GM08714 (cell line): ENCODE data around the gene SV2B.
A peak's percentile ranks its signal among the peaks of the same experiment; 100 is the strongest.

Experiments
- H3K4me3 ChIP-seq: fragments of 200-500 bp; sonication (Bioruptor generic); 2 replicates; pipeline ENCODE4 v1.5.1; 2014; ENCODE audit warnings: mild to moderate bottlenecking, low read length, inconsistent platforms
- ZNF274 ChIP-seq: IDR thresholded peaks from 2 replicates; pipeline ENCODE4 v1.6.1; 2012; ENCODE audit warnings: mild to moderate bottlenecking, low read depth, low read length

The SV2B gene, protein sequence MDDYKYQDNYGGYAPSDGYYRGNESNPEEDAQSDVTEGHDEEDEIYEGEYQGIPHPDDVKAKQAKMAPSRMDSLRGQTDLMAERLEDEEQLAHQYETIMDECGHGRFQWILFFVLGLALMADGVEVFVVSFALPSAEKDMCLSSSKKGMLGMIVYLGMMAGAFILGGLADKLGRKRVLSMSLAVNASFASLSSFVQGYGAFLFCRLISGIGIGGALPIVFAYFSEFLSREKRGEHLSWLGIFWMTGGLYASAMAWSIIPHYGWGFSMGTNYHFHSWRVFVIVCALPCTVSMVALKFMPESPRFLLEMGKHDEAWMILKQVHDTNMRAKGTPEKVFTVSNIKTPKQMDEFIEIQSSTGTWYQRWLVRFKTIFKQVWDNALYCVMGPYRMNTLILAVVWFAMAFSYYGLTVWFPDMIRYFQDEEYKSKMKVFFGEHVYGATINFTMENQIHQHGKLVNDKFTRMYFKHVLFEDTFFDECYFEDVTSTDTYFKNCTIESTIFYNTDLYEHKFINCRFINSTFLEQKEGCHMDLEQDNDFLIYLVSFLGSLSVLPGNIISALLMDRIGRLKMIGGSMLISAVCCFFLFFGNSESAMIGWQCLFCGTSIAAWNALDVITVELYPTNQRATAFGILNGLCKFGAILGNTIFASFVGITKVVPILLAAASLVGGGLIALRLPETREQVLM

DNA sequence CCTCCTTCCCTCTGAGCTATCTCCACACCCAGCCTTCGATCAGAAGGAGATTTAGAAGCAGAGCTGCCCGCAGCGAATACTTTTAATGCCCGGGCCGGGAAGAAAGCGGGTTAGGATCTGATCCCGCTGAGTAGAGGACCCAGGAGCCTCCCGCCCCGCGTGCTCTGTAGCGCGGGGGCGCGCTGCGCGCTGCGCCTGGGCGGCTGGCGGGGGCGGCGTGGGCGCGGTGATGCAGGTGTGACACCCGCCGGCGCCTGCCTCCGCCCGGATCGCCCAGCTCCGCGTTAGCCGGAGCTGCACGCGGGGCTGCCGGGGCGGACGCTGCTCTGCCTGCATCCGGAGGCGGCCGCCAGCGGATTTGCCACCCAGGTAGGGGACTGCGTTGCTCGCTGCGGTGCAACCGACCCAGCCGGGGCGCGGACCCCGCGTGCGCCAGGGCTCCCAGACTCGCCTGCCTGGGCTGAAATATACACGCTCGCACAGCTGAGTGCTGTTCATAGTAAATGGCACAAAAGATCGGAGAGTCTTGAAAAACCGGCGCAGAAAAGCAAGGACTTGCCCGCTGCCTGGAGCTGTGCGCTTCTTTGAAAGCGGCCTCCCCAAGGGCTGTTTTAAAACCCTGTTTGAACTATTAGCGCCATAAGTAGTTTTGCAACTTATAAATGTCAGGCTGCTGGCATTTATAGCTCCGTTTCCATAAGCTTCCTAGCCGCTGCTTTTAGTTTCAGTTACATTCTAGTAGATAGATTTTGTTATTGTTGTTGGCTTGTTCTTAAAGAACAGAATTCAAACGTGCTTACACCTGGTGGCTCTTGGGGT lies at the start of gene SV2B:
TSS of gene SV2B (plus strand) at position 263 of the 819 bp plus-strand sequence. CDS start 126,007 bp downstream, outside the sequence.
- no peak for TF ChIP-seq ZNF274
- H3K4me3 ChIP-seq: peak within 1 kb of the TSS; percentile 67

DNA sequence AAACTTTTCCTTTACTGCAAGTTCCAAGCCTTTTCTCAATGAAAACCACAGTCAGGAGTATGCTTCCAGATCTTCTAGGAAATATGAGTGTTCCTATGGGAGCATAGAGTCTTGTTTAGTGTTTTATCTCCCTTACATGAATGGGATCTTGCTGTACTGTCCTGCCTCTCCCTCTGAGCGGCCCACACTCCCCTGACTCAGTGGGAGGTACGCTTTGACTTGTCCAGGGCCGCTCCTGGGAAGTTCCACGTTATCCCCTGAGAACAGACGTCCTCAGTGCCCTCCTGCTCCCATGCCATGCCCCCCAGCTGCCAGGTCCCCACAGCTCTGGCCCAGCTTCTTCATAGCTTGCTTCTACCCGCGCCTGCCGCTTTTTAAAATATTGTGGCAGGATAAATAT lies 48.8 kb upstream of the SV2B start:
- H3K4me3 ChIP-seq: no peak overlapping the region
- TF ChIP-seq ZNF274: no peak

DNA sequence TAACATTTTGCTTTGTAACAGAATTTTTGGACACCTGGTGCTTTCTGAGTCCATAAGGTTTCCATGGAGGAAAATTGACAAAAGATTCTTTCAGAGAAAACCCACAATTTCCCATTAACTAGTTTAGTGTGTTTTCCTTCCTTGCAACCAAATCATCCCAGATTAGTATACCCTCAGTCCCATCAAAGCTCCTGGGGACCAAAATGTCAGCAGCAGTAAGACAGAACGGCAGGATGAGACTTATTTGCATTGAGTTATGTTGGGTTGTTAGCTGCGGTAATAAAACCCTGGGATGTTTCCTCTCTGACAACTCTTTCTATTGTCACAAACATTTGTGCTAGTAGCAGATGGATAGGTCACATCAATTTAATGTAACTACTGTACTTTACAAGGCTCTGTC lies 45.2 kb upstream of the SV2B start:
- no peak overlapping the region for H3K4me3 ChIP-seq

DNA sequence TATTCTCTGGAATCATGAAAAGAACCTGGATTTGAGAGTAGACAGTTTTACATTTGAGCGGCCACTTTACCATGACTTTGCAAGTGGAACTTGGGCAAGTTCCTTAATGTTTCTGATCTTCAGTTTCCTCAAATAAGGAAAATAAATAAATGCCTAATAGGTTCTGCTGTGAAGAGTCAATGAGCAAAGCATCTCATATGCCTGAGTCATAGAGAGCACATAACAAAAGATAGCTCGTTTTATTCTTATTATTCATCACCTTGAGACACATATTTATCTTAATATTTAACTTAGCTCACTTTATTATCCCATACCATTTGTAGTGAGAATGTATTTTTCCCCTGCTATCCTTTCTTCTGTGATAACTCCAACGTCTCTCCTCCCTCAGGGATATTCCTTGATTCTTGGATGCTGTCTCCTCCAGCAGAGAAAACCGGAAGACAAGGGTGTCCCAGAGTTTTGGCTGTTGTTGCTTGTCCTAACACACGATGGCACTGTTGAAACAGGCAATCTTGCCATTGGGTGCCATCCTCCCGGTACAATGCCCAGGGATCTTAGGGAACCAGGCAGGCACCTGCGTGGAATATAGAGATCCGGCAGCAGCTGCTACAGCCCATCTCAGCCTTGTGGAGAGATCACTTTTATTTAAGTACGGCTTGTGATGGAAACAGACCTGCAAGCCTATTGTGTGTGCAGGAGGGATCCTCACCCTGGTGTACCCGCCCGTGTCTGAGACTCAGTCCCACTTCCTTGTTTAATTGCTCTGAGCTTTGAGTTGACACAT lies 44.3 kb upstream of the SV2B start:
- H3K4me3 ChIP-seq: no peak overlapping the region

More for the DNA sequence above, 45.2 kb upstream of the SV2B start:
- TF ChIP-seq ZNF274: no peak

DNA sequence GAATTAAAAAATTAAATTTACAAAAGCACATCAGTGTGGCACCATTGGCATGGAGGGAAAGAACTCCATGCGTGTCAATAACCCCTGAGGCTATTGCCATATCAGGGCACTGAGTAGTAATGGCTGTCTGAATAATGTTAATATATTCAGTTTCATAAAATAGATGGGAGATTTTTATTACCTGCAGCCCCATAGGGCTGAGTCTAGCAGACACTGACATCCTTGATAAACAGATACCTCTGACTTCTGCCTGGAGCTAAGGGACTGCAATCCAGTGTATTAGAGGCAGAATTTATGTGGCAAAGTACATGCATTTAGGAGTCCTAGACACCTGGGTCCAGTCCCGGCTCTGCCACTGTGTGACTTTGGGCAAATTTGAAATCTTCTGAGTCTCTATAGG lies 38.8 kb upstream of the SV2B start:
- TF ChIP-seq ZNF274: no peak
- no peak overlapping the region for H3K4me3 ChIP-seq

More for the DNA sequence above, 44.3 kb upstream of the SV2B start:
- no peak for TF ChIP-seq ZNF274

DNA sequence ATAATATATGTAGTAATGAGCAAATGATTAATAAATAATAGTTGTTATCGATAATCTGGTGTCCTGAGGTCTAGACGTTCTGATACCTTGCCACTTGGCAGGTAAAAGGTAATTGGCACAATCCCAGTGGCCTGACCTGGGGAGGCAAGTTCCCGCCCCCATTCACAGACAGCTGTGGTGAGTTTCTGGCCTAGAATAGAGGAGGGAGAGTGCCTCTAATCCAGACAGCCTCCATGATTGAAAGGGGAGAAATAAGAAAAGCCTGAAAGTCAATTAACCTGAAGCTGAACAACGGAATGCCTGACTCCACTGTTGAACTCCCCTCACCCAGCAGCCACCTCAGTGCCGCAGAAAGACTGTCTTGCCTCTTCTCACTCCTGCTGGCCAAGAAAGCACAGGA lies 38.1 kb upstream of the SV2B start:
- no peak overlapping the region for H3K4me3 ChIP-seq
- no peak for TF ChIP-seq ZNF274

DNA sequence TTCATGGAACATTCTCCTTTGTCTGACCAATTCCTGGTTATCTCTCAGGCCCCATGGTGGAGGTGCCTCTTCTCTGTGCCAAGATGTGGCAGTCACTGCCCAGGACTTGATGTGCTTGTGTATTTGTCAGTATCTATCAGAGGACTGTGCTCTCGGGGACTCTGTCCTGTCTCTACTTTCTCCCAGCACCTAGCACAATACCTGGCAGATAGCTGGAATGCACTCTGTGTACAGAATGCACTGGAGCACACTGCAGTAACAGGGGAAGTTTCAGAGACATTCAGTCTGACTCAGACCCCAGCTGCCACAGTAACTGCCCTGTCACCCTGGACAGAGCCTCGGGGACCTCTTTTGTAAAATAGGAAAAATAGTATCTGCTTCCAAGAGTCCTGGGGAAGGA lies 34.6 kb upstream of the SV2B start:
- H3K4me3 ChIP-seq: no peak overlapping the region
- TF ChIP-seq ZNF274: no peak

DNA sequence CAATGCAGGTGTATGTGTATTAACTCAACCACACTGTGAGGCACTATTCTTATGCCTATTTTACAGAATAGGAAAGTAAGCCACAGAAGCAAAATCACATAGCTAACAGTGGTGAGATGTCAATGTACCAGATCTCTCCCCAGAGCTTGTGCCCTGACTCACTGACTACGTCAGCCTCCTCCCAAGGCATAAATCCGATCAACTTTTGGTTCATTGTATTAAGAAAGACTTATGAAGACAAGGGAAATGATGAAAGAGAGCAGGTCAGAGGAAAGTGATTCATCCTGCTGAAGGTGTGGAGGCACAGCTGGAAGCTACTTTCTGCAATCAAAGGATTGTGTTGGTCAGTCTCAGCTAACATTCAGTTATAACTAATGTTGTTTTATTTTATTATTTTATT lies 33.0 kb upstream of the SV2B start:
- TF ChIP-seq ZNF274: no peak
- no peak overlapping the region for H3K4me3 ChIP-seq

DNA sequence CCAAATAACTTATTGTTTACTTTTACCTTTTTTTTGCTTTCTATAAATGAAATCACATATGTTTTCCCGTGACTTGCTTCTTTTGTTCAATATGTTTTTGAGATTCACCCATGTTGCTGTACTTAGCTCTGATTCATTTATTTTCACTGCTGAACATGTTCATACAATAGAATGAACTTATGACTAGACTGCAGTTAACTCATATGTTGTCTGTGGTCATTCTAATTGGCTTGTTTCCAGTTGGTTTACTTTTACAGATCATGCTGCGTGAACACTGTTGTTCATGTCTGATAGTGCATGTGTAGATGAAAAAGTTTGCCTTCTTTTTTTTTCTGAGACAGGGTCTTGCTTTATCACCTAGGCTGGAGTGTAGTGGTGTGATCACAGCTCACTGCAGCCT lies 31.6 kb upstream of the SV2B start:
- H3K4me3 ChIP-seq: no peak overlapping the region
- TF ChIP-seq ZNF274: no peak

DNA sequence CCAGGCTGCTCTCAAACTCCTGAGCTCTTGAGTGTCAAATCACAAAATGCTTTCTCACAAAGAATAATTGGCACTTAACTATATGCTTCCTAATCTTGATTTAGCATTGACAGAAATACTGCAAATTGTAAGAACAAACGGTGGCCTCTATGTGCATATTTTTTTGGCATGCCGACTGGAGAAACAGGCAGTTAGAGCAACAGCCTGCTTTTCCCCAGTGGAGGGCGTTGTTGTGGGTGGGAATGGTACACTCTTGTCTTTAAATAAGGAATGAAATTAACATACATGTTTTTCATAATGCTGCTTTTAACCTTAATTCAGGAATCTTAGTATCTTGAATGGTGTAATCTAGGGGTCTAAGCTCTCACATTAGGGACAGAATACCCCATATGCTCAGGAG lies 31.1 kb upstream of the SV2B start:
- TF ChIP-seq ZNF274: no peak
- no peak overlapping the region for H3K4me3 ChIP-seq

DNA sequence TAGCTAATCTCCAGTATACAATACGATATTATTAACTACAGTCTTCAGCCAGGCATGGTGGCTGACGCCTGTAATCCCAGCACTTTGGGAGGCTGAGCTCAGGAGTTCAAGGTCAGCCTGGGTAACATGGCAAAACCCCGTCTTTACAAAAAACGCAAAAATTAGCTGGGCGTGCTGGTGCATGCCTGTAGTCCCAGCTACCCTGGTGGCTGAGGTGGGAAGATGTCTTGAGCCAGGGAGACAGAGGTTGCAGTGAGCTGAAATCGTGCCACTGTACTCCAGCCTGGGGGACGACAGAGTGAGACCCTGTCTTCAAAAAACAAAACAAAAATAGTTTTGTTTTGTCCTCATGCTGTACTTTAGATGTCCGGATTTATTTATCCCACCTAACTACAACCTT lies 29.2 kb upstream of the SV2B start:
- H3K4me3 ChIP-seq: no peak overlapping the region
- no peak for TF ChIP-seq ZNF274

DNA sequence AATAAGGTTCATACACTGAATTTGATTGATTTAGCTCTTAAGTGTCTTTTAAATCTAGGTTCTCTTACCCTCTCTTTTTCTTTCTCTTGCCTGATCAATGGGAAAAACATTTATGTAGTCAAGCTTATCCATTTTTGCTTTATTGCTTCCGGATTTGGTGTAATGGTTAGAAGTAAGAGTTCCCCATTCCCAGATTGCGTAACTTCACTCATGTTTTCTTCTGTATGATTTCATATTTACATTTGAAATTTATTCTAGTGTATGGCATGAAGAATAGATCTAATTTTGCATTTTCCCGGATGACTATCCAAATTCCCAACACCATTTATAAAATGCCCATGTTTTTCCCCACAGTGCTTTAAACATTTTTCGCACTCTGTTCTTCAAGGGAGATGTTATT lies 27.9 kb upstream of the SV2B start:
- H3K4me3 ChIP-seq: no peak overlapping the region
- TF ChIP-seq ZNF274: no peak

DNA sequence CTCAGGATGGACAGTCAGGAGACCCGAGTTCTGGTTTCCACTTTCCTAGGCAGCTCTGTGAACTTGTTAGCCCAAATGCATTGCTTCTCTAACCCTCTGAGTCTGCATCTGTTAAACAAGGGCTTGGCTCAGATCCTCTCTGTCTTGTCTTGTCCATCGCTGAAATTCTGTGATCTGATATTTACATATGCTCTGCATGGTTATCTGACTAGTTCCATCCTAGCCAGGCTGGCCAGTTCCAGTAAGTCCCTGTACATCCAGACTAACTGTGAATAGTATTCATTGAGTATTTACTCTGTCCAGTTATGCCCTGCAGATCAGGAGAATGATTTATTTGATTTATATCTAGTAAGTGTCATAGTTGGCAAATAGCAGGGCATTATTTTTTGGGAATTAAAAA lies 27.0 kb upstream of the SV2B start:
- no peak overlapping the region for H3K4me3 ChIP-seq
- no peak for TF ChIP-seq ZNF274

DNA sequence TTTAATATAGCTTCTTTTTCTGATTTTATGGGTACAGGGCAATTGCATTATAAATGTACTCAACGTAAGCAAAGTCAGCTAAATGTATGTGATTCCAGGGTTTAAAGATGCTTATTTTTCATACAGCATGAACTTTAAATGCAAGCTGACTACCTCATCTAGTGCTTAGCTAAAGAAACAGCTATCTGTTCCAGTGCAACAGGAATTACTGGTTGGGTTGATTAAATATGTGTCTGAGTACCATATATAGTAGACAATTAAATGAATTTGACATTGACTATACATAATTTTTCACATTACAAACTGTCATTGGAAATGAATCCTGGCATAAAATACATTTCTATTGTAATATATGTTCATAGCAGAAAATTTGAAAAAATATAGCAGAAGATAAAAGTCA lies 26.3 kb upstream of the SV2B start:
- TF ChIP-seq ZNF274: no peak

More for the DNA sequence above, 26.3 kb upstream of the SV2B start:
- no peak overlapping the region for H3K4me3 ChIP-seq
